ENCODE measurements around the gene SPATA3.

DNA sequence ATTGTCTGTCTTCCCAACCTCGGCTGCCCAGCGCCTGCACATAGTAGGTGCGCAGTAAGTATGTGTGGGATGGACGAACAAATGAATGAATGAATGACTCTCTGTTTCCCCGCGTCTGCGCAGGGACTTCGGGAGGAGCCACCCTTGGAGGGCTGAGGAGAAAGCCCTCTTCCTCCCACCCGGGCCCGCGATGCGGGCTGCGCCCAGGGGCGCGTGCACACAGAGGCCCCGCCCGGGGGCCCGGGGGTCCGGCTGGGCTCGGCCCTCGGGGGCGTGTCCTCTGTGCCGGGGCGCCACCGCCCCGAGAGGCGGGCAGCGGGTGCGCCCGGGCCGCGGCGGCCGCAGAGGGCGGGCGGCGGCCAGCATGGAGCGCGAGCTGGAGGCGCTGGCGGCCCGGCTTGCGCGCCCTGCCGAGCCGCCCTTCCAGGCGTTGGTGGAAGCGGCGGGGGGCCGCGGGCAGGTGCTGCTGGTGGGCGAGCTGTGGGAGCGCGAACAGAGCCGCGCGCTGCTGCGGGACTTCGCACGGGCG is 41.3 kb downstream of the SPATA3 start, which contains the start of gene C2orf72:
- no peak for TF ChIP-seq GATA3 (IDR thresholded peaks at IDR 0.05; ENCODE audit: low read depth, low read length)
- no peak for TF ChIP-seq GATA2 (IDR thresholded peaks at IDR 0.05; ENCODE audit: low read depth, low read length)

All from SH-SY5Y (cell line).